Stomach smooth muscle (tissue), 2 donors: Measurements from ENCODE around the gene CCDC148.

Source experiments
- H3K27ac ChIP-seq: one replicate; pipeline ENCODE4 v1.7.0; 2013; ENCODE audit warnings: mild to moderate bottlenecking, low read length, inconsistent platforms
- H3K27me3 ChIP-seq, 2 donors: one replicate each; pipeline ENCODE4 v1.7.0; 2013; ENCODE audit warnings: low read length in 2 of 2; ENCODE audit not compliant: insufficient read depth in 2 of 2, control insufficient read depth in 1 of 2
- H3K36me3 ChIP-seq, 2 donors: one replicate each; pipeline ENCODE4 v1.7.0; 2013; ENCODE audit warnings: low read length in 2 of 2; ENCODE audit not compliant: control insufficient read depth in 2 of 2, insufficient read depth in 2 of 2
- H3K4me1 ChIP-seq: one replicate; pipeline ENCODE4 v1.7.0; 2013; ENCODE audit warnings: low read length; ENCODE audit not compliant: control insufficient read depth, insufficient read depth
- H3K4me3 ChIP-seq, 2 donors: one replicate each; pipeline ENCODE4 v1.7.0; 2013; ENCODE audit warnings: low read length in 2 of 2
- H3K9ac ChIP-seq, 2 donors: one replicate each; pipeline ENCODE4 v1.7.0; 2013; ENCODE audit warnings: low read length in 2 of 2, mild to moderate bottlenecking in 1 of 2
- H3K9me3 ChIP-seq, 2 donors: one replicate each; pipeline ENCODE4 v1.7.0; 2013; ENCODE audit warnings: low read length in 2 of 2; ENCODE audit not compliant: control insufficient read depth in 2 of 2
- donor health status: healthy.
- donor health status: Pancreatic carcinoma.

Gene CCDC148

DNA sequence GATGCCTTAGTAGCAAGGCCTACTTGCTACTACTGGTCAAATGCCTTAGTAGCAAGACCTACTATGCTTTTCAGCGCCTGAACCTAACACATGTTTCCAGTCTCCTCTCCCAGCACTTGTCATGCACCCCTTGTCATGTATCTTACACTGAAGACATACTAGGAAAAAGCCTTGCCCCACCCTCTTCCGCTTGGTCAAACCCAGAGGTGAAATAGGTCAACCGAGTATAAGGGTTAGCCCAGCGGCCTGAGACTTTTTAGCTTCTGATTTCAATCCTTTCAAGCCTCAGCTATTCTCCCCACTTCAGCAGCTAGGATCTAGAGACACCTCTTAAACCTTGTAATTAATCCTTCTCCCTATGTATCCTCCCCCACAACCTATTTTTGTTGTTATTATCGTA is 281.6 kb downstream of the CCDC148 start:
- no peaks in the 10 kb centered on the region for H3K9me3 ChIP-seq
- no peak overlapping the region for H3K4me3 ChIP-seq
- H3K4me1 ChIP-seq: no peaks in the 10 kb centered on the region
- H3K9ac ChIP-seq: no peak overlapping the region
- no peaks in the 10 kb centered on the region for H3K36me3 ChIP-seq
- no peak overlapping the region for H3K27ac ChIP-seq
- H3K27me3 ChIP-seq: no peaks in the 10 kb centered on the region

DNA sequence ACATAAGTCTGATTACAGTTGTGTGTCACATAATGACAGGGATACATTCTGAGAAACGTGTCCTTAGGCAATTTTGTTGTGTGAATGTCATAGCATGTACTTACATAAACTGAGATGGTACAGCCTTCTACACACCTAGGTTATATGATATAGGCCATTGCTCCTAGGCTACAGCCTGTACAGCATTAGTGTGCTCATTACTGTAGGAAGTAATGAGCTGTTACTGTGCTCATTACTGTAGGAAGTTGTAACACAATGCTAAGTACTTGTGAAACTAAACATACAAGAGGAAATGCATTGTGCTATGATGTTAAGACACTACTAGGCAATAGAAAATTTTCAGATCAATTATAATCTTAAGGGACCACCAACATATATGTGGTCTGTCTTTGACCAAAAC is 282.1 kb downstream of the CCDC148 start:
- H3K4me1 ChIP-seq: no peaks in the 10 kb centered on the region
- H3K36me3 ChIP-seq: no peaks in the 10 kb centered on the region
- no peak overlapping the region for H3K9ac ChIP-seq

DNA sequence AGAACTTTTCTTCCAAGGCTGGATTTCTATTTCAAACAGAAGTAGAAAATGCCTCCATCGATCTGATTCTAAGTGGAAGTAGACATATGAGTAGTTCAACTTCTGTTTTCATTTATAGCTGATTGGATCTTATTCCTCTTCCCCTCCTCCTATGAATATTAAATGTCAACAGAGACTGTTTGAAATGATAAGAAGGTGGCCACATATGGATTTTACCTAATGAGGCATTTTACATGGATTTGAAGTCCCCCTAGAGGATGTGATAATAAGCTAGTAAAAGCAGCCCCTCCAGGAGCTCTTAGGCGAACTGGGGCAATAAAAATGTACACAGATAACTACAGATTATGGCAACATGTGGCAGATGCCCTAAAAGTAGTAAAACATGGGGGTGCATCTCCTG is 283.8 kb downstream of the CCDC148 start:
- no peaks in the 10 kb centered on the region for H3K9me3 ChIP-seq
- no peaks in the 10 kb centered on the region for H3K27me3 ChIP-seq
- no peaks in the 10 kb centered on the region for H3K36me3 ChIP-seq
- H3K9ac ChIP-seq: no peak overlapping the region
- no peak overlapping the region for H3K27ac ChIP-seq
- H3K4me1 ChIP-seq: no peaks in the 10 kb centered on the region
- H3K4me3 ChIP-seq: no peak overlapping the region

More for the DNA sequence above, 282.1 kb downstream of the CCDC148 start:
- H3K27ac ChIP-seq: no peak overlapping the region
- no peaks in the 10 kb centered on the region for H3K9me3 ChIP-seq
- H3K27me3 ChIP-seq: no peaks in the 10 kb centered on the region
- no peak overlapping the region for H3K4me3 ChIP-seq

DNA sequence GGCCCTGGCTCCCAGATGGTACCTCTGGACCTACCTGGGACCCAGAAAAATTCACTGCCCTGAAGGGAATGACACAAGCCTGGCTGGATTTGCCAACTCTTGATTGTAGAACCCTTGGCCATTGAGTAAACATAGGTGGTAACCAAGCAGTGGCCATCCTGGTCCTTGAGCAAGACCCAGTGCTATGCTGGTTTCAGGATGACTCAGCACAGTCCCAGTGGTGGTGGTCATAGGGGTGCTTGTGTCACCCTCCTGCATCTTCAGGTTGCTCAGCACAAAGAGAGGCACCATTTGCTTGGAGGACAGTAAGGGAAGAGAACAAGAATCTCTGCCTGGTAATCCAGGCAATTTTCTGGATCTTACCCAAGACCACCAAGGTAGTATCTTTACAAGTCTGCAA is 302.0 kb downstream of the CCDC148 start:
- Histone ChIP-seq H3K9ac (no peak overlapping the region), H3K9me3 (peaks cover 0 to 5% of the 10 kb centered on the region in 2 donors), H3K4me1 (no peaks in the 10 kb centered on the region), H3K27ac (no peak overlapping the region), H3K36me3 (no peaks in the 10 kb centered on the region), H3K27me3 (no peaks in the 10 kb centered on the region), H3K4me3 (no peak overlapping the region)

DNA sequence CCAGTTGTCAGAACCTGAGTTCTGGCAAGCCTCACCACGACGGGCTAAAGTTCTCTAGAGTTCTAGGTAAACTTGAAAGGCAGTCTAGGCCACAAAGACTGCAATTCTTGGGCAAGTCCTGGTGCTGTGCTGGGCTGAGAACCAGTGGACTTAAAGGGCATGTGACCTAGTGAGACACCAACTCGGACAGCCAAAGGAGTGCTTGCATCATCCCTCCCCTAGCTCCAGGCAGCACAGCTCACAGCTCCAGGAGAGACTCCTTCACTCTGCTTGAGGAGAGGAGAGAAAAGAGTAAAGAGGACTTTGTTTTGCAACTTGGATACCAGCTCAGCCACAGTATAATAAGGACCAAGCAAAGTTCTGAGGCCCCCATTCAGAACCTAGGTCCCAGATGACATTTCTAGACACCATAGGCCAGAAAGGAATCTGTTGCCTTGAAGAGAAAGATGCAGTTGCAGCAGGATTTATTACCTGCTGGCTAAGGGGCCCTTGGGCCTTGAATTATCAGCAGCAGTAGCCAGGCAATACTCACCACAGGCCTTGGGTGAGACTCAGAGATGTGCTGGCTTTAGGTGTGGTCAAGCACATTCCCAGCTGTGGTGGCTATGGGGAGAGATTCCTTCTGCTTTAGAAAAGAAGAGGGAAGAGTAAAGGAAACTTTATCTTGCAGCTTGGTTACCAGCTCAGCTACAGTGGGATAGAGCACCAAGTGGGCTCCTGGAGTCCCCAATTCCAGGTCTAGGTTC is 303.1 kb downstream of the CCDC148 start:
- Histone ChIP-seq H3K27ac (no peak overlapping the region), H3K4me3 (no peak overlapping the region), H3K4me1 (no peaks in the 10 kb centered on the region), H3K9me3 (peaks cover 0 to 5% of the 10 kb centered on the region in 2 donors), H3K27me3 (no peaks in the 10 kb centered on the region), H3K9ac (no peak overlapping the region), H3K36me3 (no peaks in the 10 kb centered on the region)

DNA sequence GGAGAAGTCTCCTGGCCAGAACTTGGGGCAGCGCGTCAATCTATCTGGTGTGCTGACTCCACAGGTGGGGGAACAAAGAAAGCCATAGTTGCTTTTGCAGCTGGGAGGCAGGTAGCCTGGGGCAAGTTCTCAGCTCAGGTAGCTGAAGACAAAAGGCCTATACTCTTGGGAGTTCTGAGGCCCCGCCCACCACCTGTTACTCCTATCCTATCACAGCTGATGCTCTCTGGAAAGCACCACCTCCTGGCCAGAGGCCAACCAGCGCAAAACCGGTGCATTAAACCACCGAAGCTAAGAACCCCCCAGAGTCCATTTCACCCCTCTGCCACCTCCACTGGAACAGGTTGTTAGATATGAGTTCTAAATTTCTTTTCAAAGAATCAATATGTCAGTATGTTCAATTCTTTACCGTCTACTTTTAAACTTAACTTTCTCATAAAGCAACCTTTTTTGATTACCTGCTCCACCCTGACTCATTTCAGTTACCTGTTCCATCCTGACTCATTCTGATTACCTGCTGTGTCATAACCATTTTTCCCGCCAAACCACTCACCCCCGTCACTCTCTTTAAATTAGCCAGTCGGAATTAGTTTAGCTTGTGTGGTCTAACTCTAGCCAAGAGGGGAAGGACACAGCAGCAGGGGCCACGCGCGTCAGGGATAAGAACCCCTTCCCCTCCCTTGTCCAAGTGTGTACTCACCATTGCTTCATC is 311.5 kb downstream of the CCDC148 start:
- no peaks in the 10 kb centered on the region for H3K9me3 ChIP-seq
- H3K27ac ChIP-seq: no peak overlapping the region
- no peak overlapping the region for H3K4me3 ChIP-seq
- no peak overlapping the region for H3K9ac ChIP-seq
- no peaks in the 10 kb centered on the region for H3K36me3 ChIP-seq
- no peaks in the 10 kb centered on the region for H3K27me3 ChIP-seq
- H3K4me1 ChIP-seq: no peaks in the 10 kb centered on the region

DNA sequence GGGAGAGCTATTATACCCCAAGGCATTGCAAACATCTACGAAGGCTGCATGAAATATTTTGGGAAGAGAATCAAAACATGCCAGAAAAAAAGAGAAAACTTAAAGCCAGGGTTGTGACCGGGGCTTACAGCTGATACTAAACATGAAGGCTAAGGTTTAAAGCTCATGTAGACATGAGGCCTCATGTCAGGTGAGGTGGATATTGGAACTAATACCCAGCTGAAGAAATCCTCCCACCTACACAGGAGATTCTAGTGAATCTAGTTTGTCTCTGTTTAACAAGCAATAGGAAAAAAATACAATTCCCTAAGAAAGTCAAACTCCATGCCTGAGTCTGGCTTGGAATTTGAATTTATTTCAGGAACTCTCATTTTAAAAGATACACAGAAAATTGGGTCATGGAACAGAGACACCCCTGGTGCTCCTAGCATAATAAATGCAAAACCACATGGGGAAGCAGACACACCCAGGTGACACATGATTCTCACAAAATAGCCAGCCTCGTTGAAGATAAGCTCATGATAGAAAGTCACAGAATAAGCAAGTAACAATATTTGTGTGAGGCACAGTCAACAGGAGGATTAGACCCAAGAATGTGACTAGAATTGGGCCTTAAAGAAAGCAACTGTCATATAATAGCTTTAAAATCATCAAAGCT is 312.7 kb downstream of the CCDC148 start:
- H3K9me3 ChIP-seq: no peaks in the 10 kb centered on the region
- H3K4me3 ChIP-seq: no peak overlapping the region
- no peak overlapping the region for H3K27ac ChIP-seq
- no peaks in the 10 kb centered on the region for H3K36me3 ChIP-seq
- no peak overlapping the region for H3K9ac ChIP-seq
- H3K4me1 ChIP-seq: no peaks in the 10 kb centered on the region
- H3K27me3 ChIP-seq: no peaks in the 10 kb centered on the region

DNA sequence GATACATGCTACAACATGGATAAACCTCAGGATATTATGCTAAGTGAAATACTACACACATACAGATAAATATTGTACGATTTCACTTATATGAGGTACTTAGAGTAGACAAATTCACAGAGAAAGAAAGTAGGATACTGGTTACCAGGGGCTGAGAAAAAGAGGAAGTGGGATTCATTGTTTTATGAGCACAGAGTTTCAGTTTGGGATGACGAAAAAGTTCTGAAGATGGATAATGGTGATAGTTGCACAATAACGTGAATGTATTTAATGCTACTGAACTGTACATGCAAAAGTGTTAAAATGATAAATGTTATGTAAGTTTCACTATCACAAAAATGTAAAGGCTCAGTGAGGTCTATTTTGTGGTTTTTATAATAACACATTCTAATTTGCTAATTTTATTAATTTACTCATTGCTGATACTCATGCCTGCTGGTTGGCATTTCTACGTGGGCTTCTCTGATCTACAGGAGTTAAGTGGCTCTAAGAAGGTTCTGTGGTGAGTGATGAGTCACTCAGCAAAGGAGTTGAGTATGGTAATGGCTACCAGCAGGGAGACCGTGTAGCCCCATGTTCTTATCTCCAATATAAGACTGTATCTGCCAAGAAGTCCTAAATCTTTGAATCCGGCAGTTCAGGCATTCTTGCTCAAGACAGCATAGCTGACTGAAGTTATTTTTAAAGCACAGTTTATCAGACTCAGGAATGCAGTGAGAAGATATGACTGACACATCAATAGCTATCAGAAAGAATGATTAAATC is 313.8 kb downstream of the CCDC148 start:
- H3K27ac ChIP-seq: no peak overlapping the region
- H3K9me3 ChIP-seq: no peaks in the 10 kb centered on the region
- H3K4me3 ChIP-seq: no peak overlapping the region
- H3K4me1 ChIP-seq: no peaks in the 10 kb centered on the region
- no peaks in the 10 kb centered on the region for H3K36me3 ChIP-seq
- H3K9ac ChIP-seq: no peak overlapping the region
- H3K27me3 ChIP-seq: no peaks in the 10 kb centered on the region

DNA sequence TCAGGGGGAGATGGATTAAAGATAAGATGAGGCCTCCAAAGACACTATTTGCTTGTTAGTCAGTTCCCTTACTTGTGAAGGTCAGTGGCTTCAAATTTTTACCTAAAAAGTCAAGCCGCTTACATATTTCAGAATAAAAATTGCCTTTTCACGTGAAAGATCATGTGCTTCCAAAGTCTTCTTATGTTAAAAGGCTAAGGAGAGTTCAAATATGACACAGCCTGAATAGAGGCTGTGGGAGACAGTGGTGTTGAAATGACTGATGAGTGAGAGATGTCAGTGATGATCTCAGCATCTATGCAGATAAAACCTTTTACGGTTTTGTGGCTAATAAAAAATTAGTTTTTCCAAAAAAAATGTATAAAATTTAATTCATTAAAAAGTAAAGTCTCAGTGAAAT is 314.4 kb downstream of the CCDC148 start:
- no peaks in the 10 kb centered on the region for H3K4me1 ChIP-seq
- no peak overlapping the region for H3K9ac ChIP-seq
- H3K27me3 ChIP-seq: no peaks in the 10 kb centered on the region
- H3K4me3 ChIP-seq: no peak overlapping the region
- H3K36me3 ChIP-seq: no peaks in the 10 kb centered on the region
- no peaks in the 10 kb centered on the region for H3K9me3 ChIP-seq
- no peak overlapping the region for H3K27ac ChIP-seq

DNA sequence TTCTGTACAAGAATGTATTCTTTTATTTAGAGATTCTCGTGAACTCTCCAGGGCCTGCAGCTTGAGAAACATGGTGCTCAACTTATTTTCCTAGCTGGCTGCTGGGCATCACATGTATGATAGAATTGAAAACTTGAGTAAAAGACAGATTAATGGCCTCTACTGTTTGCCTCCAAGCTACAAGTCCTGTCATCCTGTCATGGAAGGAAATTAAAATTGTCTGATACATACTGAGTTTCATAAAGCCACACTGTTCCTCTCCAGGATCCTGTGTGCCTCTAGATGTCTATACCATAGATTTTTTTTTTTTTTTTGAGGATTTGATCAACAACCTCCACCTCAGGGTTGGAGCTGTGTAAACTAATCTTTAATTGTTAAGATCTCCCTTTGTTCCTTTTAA is 316.4 kb downstream of the CCDC148 start:
- H3K27me3 ChIP-seq: no peaks in the 10 kb centered on the region
- H3K9me3 ChIP-seq: no peaks in the 10 kb centered on the region
- H3K36me3 ChIP-seq: no peaks in the 10 kb centered on the region
- H3K27ac ChIP-seq: no peak overlapping the region
- H3K4me1 ChIP-seq: no peaks in the 10 kb centered on the region
- no peak overlapping the region for H3K9ac ChIP-seq
- no peak overlapping the region for H3K4me3 ChIP-seq
